HL-60 (cell line): ENCODE results near the gene SLK.

Experiments
- DNase-seq, 2 experiments: peaks; one replicate each; pipeline ENCODE4 v3.0.0-alpha.2; 2010 to 2020; ENCODE audit warnings: low read depth in 1 of 2, low spot score in 1 of 2
- H3K27ac ChIP-seq: fragments of 250-450 bp; sonication (Bioruptor Pico); replicated peaks from 2 replicates; pipeline ENCODE4 v1.5.1; 2020; ENCODE audit warnings: mild to moderate bottlenecking, moderate library complexity
- H3K27me3 ChIP-seq: fragments of 250-450 bp; sonication (Bioruptor Pico); 2 replicates; pipeline ENCODE4 v1.5.1; 2021; ENCODE audit warnings: mild to moderate bottlenecking, moderate library complexity; ENCODE audit not compliant: insufficient read depth, poor library complexity, severe bottlenecking
- H3K4me3 ChIP-seq: replicated peaks from 2 replicates; pipeline ENCODE4 v1.5.1; 2011; ENCODE audit warnings: mild to moderate bottlenecking, control low read depth, low read length; ENCODE audit not compliant: insufficient read depth
- CTCF ChIP-seq: IDR thresholded peaks from one replicate; pipeline ENCODE4 v1.5.1; 2011; ENCODE audit warnings: low read length, control low read depth, inconsistent platforms; ENCODE audit not compliant: insufficient read depth
- GABPA ChIP-seq: IDR thresholded peaks from 2 replicates; pipeline ENCODE4 v1.6.1; 2012; ENCODE audit warnings: low read depth
- POLR2AphosphoS5 ChIP-seq: IDR thresholded peaks from 2 replicates; pipeline ENCODE4 v1.6.1; 2012; ENCODE audit warnings: low read depth
- SPI1 ChIP-seq: IDR thresholded peaks from 2 replicates; pipeline ENCODE4 v1.6.1; 2012; ENCODE audit warnings: low read depth, mild to moderate bottlenecking, borderline replicate concordance
- TF ChIP-seq, protein P1 (sequence below): IDR thresholded peaks from 2 replicates; pipeline ENCODE4 v1.6.1; 2012; ENCODE audit warnings: low read depth; ENCODE audit not compliant: insufficient replicate concordance

The SLK gene

GRCh38 chr10:103980288-103980906 is 13.5 kb downstream of the SLK start:
- Histone ChIP-seq H3K4me3 (no peak overlapping the region), H3K27me3 (no peaks in the 10 kb centered on the region), H3K27ac (no peak overlapping the region)
- TF ChIP-seq, protein P1, sequence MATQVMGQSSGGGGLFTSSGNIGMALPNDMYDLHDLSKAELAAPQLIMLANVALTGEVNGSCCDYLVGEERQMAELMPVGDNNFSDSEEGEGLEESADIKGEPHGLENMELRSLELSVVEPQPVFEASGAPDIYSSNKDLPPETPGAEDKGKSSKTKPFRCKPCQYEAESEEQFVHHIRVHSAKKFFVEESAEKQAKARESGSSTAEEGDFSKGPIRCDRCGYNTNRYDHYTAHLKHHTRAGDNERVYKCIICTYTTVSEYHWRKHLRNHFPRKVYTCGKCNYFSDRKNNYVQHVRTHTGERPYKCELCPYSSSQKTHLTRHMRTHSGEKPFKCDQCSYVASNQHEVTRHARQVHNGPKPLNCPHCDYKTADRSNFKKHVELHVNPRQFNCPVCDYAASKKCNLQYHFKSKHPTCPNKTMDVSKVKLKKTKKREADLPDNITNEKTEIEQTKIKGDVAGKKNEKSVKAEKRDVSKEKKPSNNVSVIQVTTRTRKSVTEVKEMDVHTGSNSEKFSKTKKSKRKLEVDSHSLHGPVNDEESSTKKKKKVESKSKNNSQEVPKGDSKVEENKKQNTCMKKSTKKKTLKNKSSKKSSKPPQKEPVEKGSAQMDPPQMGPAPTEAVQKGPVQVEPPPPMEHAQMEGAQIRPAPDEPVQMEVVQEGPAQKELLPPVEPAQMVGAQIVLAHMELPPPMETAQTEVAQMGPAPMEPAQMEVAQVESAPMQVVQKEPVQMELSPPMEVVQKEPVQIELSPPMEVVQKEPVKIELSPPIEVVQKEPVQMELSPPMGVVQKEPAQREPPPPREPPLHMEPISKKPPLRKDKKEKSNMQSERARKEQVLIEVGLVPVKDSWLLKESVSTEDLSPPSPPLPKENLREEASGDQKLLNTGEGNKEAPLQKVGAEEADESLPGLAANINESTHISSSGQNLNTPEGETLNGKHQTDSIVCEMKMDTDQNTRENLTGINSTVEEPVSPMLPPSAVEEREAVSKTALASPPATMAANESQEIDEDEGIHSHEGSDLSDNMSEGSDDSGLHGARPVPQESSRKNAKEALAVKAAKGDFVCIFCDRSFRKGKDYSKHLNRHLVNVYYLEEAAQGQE = no peak
- TF ChIP-seq GABPA (no peak), SPI1 (no peak), CTCF (no peak), POLR2AphosphoS5 (no peak)
- no peak for DNase-seq

- H3K27me3 ChIP-seq = no peaks in the 10 kb centered on the region
- DNase-seq = peak in 1 of 2 experiments; percentile 17
- TF ChIP-seq SPI1 (no peak), GABPA (no peak), POLR2AphosphoS5 (no peak)
- no peak overlapping the region for H3K4me3 ChIP-seq
- no peak overlapping the region for H3K27ac ChIP-seq
Observed at GRCh38 chr10:103982639-103983038, 15.7 kb downstream of the SLK start.

- peak overlapping the region; percentile 20; the same call in 1 of the 2 replicates for H3K27ac ChIP-seq
- H3K4me3 ChIP-seq = no peak overlapping the region
- DNase-seq = peak in 1 of 2 experiments; percentile 31
- H3K27me3 ChIP-seq = no peaks in the 10 kb centered on the region
- TF ChIP-seq CTCF (no peak), SPI1 (0 out of 2 replicates have a peak, but pooled peaks have one; percentile 11), POLR2AphosphoS5 (no peak)
- TF ChIP-seq, protein P1 = no peak
Observed at GRCh38 chr10:103983367-103983911, 16.5 kb downstream of the SLK start.

DNA sequence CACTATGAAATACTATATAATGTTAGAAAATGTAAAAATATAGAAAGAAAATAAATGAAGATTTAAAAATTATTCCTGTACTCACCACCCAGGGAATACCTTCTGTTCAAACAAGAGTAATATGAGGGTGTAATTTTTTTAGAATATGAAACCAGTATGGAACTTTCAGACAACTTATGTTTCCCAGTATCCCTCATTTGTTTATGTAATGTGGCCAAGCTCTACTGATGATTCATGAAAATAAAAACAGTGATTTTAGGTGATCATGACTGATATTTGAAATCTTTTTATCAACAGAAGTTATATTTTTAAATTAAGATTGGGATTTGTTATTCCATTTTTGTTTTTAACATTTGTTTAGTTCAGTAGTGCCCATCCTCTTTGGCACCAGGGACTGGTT is 18.8 kb downstream of the SLK start:
- TF ChIP-seq, protein P1 = no peak
- TF ChIP-seq GABPA (no peak), POLR2AphosphoS5 (no peak), CTCF (no peak), SPI1 (no peak)
- Histone ChIP-seq H3K4me3 (no peak overlapping the region), H3K27ac (no peak overlapping the region), H3K27me3 (no peaks in the 10 kb centered on the region)
- DNase-seq = no peak
